ENCODE results near the gene TMEM31. TPM values are rescaled to one million over a fixed set of nuclear protein-coding genes. Genes with fewer than 3 reads are reported as not detected.

Gene TMEM31
- total and polyA plus RNA-seq, 8 donors = not detected

DNA sequence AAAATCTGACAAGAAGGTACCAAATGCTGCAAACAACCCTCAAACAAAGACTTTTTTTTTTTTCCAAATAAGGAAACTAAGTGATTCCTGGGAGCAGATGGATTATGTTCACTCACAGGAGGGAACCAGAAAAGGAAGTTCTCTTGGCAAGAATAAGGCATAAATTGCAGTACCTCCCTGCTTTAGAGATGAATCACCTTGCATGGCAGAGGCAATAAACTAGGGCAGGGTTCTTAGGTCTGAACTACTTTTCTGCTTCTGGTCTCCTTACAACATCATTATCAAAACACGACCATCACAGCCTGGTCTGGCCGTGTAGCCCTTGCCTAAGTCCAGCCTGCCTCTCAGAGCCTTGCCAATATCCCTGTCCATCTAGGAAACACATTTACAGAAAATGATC is 6.3 kb downstream of the TMEM31 start:
- no peak overlapping the region for H3K27ac ChIP-seq

GRCh38 chrX:103718120-103718519 is 7.4 kb downstream of the TMEM31 start:
- no peak overlapping the region for H3K4me3 ChIP-seq
- H3K27ac ChIP-seq = no peak overlapping the region
- no peaks in the 10 kb centered on the region for H3K36me3 ChIP-seq
- DNase-seq = no peak
- H3K27me3 ChIP-seq = peaks cover 0 to 12% (median 0%) of the 10 kb centered on the region in 3 donors
- no peak for TF ChIP-seq CTCF (IDR thresholded peaks at IDR 0.05)
- no peak for TF ChIP-seq POLR2A (IDR thresholded peaks at IDR 0.05)
- TF ChIP-seq EP300 (IDR thresholded peaks at IDR 0.05) = no peak
- no peak for TF ChIP-seq POLR2AphosphoS5 (IDR thresholded peaks at IDR 0.05)
- 79 to 91% (median 84%) methylated on average over 4 of the region's 4 CpGs for WGBS, 5 donors
- no peaks in the 10 kb centered on the region for H3K9me3 ChIP-seq
- intact Hi-C loops (cut with DNase I; ENCODE audit: low total_unique reads) = no loop called here
- no peaks in the 10 kb centered on the region for H3K4me1 ChIP-seq

More for the DNA sequence above, 6.3 kb downstream of the TMEM31 start:
- Histone ChIP-seq H3K36me3 (no peaks in the 10 kb centered on the region), H3K4me3 (no peak overlapping the region), H3K27me3 (peaks cover 0 to 12% (median 0%) of the 10 kb centered on the region in 3 donors), H3K9me3 (no peaks in the 10 kb centered on the region), H3K4me1 (no peaks in the 10 kb centered on the region)
- peak in 1 of 2 donors; percentile 24 for DNase-seq
- TF ChIP-seq POLR2A (IDR thresholded peaks at IDR 0.05) (no peak), EP300 (IDR thresholded peaks at IDR 0.05) (no peak), POLR2AphosphoS5 (IDR thresholded peaks at IDR 0.05) (no peak), CTCF (IDR thresholded peaks at IDR 0.05) (no peak)
- intact Hi-C loops (cut with DNase I; ENCODE audit: low total_unique reads) = no loop called here
- 40 to 60% (median 50%) methylated on average over 2 of the region's 2 CpGs for WGBS, 5 donors

DNA sequence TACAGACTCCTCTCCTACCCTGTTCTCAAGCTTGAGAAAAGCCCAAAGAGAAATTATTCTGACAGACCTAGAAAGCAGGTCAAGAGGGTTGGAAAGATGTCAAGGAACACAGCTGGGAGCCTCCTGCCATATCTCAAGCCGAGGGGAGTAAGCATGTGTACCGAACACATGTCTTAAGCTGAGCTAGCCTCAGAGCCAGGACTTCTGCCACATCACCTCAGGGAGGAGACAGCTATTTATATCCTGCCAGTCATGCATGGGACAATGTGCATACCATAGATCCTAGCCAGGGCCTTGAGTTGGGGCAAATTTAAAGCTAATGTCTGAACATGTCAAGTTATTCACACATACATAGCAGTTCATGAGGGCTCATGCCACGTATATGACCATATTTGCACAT is 11.8 kb downstream of the TMEM31 start:
- Histone ChIP-seq H3K27ac (no peak overlapping the region), H3K36me3 (no peaks in the 10 kb centered on the region), H3K4me1 (no peaks in the 10 kb centered on the region), H3K4me3 (no peak overlapping the region), H3K9me3 (no peaks in the 10 kb centered on the region), H3K27me3 (peaks cover 0 to 7% (median 0%) of the 10 kb centered on the region in 3 donors)
- intact Hi-C loops (cut with DNase I; ENCODE audit: low total_unique reads) = no loop called here
- no peak for DNase-seq
- TF ChIP-seq POLR2A (IDR thresholded peaks at IDR 0.05) = no peak
- TF ChIP-seq EP300 (IDR thresholded peaks at IDR 0.05) = no peak
- no peak for TF ChIP-seq CTCF (IDR thresholded peaks at IDR 0.05)
- no peak for TF ChIP-seq POLR2AphosphoS5 (IDR thresholded peaks at IDR 0.05)
- WGBS, 5 donors = 59 to 77% (median 69%) methylated on average over 2 to 3 of the region's 3 CpGs

DNA sequence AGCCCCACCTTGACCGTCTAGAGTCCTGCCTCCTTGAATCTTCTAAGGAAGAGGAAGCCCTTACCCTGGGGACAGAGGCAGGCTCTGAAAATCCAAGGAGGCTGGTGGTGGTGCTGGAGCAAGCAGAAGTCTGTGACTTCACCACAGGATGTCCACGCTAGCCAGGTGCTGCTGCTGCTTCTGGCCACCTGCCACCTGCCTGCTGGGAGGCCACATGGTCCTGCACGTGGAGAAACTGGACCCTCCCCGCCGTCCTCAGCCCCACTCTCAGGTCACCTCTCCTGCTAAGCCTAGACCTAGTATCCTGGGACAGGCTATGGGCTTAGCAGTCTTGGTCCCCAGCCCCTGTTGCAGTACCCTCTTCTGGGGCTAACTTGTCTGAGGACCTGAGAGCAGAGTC is 15.8 kb downstream of the TMEM31 start:
- Histone ChIP-seq H3K4me1 (no peaks in the 10 kb centered on the region), H3K4me3 (no peak overlapping the region), H3K27me3 (peaks cover 0 to 18% (median 0%) of the 10 kb centered on the region in 3 donors), H3K27ac (no peak overlapping the region), H3K36me3 (no peaks in the 10 kb centered on the region), H3K9me3 (no peaks in the 10 kb centered on the region)
- peak in 1 of 2 donors; percentile 27 for DNase-seq
- TF ChIP-seq POLR2A (IDR thresholded peaks at IDR 0.05) = no peak
- no peak for TF ChIP-seq CTCF (IDR thresholded peaks at IDR 0.05)
- no peak for TF ChIP-seq EP300 (IDR thresholded peaks at IDR 0.05)
- TF ChIP-seq POLR2AphosphoS5 (IDR thresholded peaks at IDR 0.05) = no peak
- intact Hi-C loops (cut with DNase I; ENCODE audit: low total_unique reads) = no loop called here
- WGBS, 5 donors = 22 to 67% (median 45%) methylated on average over 4 to 5 of the region's 5 CpGs

Measured in stomach (tissue), 9 donors.